ENCODE data around the gene NDST1. TPM values are rescaled to one million over a fixed set of nuclear protein-coding genes. Genes with fewer than 3 reads are reported as not detected.

The NDST1 gene
- total RNA-seq, 1 experiment from 2014 or later: 33.1 TPM

DNA sequence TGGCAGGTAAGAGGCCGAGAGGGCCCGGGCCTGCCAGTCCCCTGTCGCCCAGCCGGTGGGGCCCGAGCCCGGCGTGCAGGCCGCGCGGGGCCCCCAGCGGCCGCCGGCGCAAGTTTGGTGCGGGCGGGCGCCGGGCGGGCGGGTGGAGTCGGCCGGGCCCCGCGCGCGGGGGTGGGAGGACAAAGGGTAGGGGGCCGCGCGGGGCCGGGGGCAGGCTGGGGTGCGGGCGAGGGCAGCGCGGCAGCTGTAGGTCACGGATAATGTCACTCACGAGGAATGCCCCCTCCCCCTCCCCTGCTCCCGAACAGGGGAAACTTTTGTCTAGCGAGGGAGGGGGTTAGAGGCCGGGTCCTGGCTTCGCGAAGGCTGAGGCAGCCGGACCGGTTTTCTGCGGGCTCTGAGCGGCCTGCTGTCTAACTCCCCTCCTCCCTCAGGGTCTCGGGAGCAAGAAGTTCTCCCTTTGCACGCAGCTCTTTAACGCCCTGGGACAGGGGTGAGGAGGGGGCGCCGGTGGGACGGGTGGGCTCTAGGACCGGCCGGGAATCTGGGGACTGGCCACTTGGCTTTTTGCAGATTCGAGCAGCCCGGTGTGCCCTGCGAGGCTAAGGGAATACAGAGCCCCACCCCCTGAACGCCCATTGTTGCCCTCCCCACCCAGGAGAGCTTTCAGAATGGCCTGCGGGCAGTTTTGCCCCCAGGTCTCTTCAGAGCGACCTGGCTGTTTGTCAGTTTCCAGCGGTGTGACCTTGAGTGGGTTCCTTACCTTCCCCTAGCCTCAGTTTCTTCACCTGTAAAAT is 21.3 kb upstream of the NDST1 start (continued):
- TF ChIP-seq, protein P1, sequence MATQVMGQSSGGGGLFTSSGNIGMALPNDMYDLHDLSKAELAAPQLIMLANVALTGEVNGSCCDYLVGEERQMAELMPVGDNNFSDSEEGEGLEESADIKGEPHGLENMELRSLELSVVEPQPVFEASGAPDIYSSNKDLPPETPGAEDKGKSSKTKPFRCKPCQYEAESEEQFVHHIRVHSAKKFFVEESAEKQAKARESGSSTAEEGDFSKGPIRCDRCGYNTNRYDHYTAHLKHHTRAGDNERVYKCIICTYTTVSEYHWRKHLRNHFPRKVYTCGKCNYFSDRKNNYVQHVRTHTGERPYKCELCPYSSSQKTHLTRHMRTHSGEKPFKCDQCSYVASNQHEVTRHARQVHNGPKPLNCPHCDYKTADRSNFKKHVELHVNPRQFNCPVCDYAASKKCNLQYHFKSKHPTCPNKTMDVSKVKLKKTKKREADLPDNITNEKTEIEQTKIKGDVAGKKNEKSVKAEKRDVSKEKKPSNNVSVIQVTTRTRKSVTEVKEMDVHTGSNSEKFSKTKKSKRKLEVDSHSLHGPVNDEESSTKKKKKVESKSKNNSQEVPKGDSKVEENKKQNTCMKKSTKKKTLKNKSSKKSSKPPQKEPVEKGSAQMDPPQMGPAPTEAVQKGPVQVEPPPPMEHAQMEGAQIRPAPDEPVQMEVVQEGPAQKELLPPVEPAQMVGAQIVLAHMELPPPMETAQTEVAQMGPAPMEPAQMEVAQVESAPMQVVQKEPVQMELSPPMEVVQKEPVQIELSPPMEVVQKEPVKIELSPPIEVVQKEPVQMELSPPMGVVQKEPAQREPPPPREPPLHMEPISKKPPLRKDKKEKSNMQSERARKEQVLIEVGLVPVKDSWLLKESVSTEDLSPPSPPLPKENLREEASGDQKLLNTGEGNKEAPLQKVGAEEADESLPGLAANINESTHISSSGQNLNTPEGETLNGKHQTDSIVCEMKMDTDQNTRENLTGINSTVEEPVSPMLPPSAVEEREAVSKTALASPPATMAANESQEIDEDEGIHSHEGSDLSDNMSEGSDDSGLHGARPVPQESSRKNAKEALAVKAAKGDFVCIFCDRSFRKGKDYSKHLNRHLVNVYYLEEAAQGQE (IDR thresholded peaks at IDR 0.05; ENCODE audit: low read depth): no peak
- no peak for TF ChIP-seq RAD21 (IDR thresholded peaks at IDR 0.05; ENCODE audit: low read depth)

DNA sequence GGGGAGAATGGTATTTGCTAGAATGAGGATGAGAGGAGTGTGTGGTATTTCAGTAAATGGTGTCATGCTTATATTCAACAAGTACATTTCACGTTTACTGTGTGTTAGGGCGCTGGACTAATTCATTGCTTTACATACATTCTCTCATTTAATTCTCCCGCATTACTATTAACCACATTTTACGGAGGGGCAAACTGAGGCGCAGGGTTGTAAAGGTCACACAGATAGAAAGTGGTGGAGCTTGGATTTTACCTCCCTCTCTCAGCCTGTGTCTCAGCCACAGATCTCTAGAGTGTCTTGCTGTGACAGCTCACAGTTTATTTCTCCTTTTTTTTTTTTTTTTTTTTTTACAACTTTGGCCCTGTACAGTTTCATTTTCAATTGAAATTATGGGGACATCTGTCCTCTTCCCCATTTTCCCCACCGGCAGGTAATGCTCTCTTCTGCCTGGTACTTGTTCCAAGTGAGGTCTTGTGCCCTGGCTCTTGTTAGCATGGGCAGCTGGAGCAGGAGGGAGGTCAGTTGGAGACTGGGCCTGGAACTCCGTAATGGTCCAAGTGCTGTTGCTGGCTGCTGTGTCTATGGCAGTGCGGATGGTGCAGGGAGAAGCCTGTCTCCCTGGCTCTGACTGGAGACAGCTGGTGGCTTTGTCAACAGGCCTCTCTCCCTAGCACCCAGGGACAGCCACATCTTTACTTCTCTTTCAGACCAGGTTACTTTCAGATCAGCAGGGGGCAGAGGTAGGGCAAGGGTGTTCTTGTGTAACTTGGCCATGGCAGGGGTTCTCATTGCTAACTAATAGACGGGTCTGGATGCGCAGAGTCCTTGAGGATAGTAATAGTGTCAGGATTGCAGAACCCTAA is 20.5 kb upstream of the NDST1 start:
- Histone ChIP-seq H3K36me3 (ENCODE audit: control insufficient read depth in 1 of 2, insufficient read depth in 2 of 2, low read length in 2 of 2) (peaks cover 0 to 4% of the 10 kb centered on the region in 2 experiments; a peak in 1 of 4 replicates), H3K9me2 (ENCODE audit: insufficient read depth) (no peaks in the 10 kb centered on the region), H3K4me3 (replicated peaks in 1 of 2; ENCODE audit: low read depth in 1 of 2, low read length in 2 of 2) (peak overlapping the region; percentile 78 to 91), H3K79me2 (ENCODE audit: insufficient read depth, low read length) (peaks cover 58% of the 10 kb centered on the region), H3K9me3 (ENCODE audit: control insufficient read depth in 1 of 2, insufficient read depth in 1 of 2, low read depth in 1 of 2, low read length in 2 of 2) (no peaks in the 10 kb centered on the region), H3K4me2 (ENCODE audit: low read length) (peak overlapping the region; percentile 97), H3K4me1 (ENCODE audit: control insufficient read depth in 1 of 2, insufficient read depth in 2 of 2, low read length in 2 of 2) (peaks cover 18 to 49% of the 10 kb centered on the region in 2 experiments), H4K20me1 (ENCODE audit: insufficient read depth) (no peaks in the 10 kb centered on the region), H3K27ac (ENCODE audit: low read depth, low read length) (peak overlapping the region; percentile 77; the same call in 1 of the 2 replicates), H3K9ac (ENCODE audit: low read length) (peak overlapping the region; percentile 96), H3K27me3 (ENCODE audit: insufficient read depth, low read length) (no peaks in the 10 kb centered on the region), H2AFZ (ENCODE audit: low read depth, low read length, poor library complexity, severe bottlenecking) (no peak overlapping the region)
- POLR2A ChIA-PET: no interaction called here
- TF ChIP-seq SRF (IDR thresholded peaks at IDR 0.05; ENCODE audit: low read depth) (no peak), CBX3 (IDR thresholded peaks at IDR 0.05; ENCODE audit: low read depth) (no peak), JUND (IDR thresholded peaks at IDR 0.05) (no peak), ZNF274 (IDR thresholded peaks at IDR 0.05; ENCODE audit: low read depth, low read length) (no peak), YY1 (IDR thresholded peaks at IDR 0.05; ENCODE audit: extremely low read depth, insufficient replicate concordance, low read depth, low read length) (no peak), RAD21 (IDR thresholded peaks at IDR 0.05; ENCODE audit: low read depth) (peak; percentile 30; the same call in 1 of the 2 replicates)
- TF ChIP-seq, protein P2, sequence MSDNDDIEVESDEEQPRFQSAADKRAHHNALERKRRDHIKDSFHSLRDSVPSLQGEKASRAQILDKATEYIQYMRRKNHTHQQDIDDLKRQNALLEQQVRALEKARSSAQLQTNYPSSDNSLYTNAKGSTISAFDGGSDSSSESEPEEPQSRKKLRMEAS (IDR thresholded peaks at IDR 0.05): no peak
- TF ChIP-seq, protein P3, sequence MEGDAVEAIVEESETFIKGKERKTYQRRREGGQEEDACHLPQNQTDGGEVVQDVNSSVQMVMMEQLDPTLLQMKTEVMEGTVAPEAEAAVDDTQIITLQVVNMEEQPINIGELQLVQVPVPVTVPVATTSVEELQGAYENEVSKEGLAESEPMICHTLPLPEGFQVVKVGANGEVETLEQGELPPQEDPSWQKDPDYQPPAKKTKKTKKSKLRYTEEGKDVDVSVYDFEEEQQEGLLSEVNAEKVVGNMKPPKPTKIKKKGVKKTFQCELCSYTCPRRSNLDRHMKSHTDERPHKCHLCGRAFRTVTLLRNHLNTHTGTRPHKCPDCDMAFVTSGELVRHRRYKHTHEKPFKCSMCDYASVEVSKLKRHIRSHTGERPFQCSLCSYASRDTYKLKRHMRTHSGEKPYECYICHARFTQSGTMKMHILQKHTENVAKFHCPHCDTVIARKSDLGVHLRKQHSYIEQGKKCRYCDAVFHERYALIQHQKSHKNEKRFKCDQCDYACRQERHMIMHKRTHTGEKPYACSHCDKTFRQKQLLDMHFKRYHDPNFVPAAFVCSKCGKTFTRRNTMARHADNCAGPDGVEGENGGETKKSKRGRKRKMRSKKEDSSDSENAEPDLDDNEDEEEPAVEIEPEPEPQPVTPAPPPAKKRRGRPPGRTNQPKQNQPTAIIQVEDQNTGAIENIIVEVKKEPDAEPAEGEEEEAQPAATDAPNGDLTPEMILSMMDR (IDR thresholded peaks at IDR 0.05 in 2 of 3, conservative IDR thresholded peaks at IDR 0.05 in 1 of 3; ENCODE audit: borderline replicate concordance in 1 of 3, insufficient read depth in 1 of 3, low read depth in 2 of 3, low read length in 2 of 3): peak in 2 of 3 experiments; percentile 13 to 40; a peak in 2 of 6 replicates
- TF ChIP-seq, protein P1 (IDR thresholded peaks at IDR 0.05; ENCODE audit: low read depth): no peak
- intact Hi-C loops (cut with micrococcal nuclease): no loop called here
- BruUV-seq (replicated peaks): no TSS peak
- DNase-seq (ENCODE audit: low read depth, low spot score) (no peak), ATAC-seq (peak; percentile 25; the same call in 1 of the 2 replicates)
- RAD21 ChIA-PET (ENCODE audit: low non-redundant PET in 1 of 2, low total read pairs in 2 of 2, uncharacterized antibody in 2 of 2, unreplicated experiment in 2 of 2): interaction anchor here in 1 of 2 experiments (0.7 kb wide), 1 partner anchor 214 kb away, joined by 4 read pairs; the partner anchor contains the start of gene RBM22
- CTCF ChIA-PET: interaction anchor here (2.8 kb wide), 1 partner anchor 10 kb away, joined by 9 read pairs; no protein-coding TSS in a partner anchor
